Muscle of leg (tissue), 11 donors: Measurements from ENCODE around the gene RAMACL. TPM values are rescaled to one million over a fixed set of nuclear protein-coding genes. Genes with fewer than 3 reads are reported as not detected.

Source experiments
- DNase-seq: peaks from one replicate; pipeline ENCODE4 v3.0.0; 2013
- H3K27ac ChIP-seq: one replicate; pipeline ENCODE4 v1.5.1; 2013; ENCODE audit warnings: mild to moderate bottlenecking, low read length, control low read depth
- H3K27me3 ChIP-seq: one replicate; pipeline ENCODE4 v1.6.1; 2013; ENCODE audit warnings: low read length; ENCODE audit not compliant: control insufficient read depth, insufficient read depth
- H3K36me3 ChIP-seq: one replicate; pipeline ENCODE4 v1.6.1; 2013; ENCODE audit warnings: low read length; ENCODE audit not compliant: control insufficient read depth, insufficient read depth
- H3K4me1 ChIP-seq: one replicate; pipeline ENCODE4 v1.6.1; 2013; ENCODE audit warnings: low read length; ENCODE audit not compliant: control insufficient read depth, insufficient read depth
- H3K4me3 ChIP-seq: one replicate; pipeline ENCODE4 v1.5.1; 2013; ENCODE audit warnings: low read length, control low read depth
- H3K9me3 ChIP-seq: replicated peaks from 2 replicates; pipeline ENCODE4 v1.6.1; 2013; ENCODE audit warnings: low read depth, low read length; ENCODE audit not compliant: control insufficient read depth
- WGBS: methylation state at CpG from one replicate; pipeline ENCODE4 v1.1.5; 2013; ENCODE audit warnings: missing lambda C conversion rate; ENCODE audit not compliant: insufficient coverage; 5-methylcytosine and 5-hydroxymethylcytosine counted together
- polyA plus RNA-seq, 8 donors: library from polyadenylated mRNA; unstranded; fragments of 120-200 nt; gene quantifications; one replicate each; pipeline versions ENCODE4 v1.2.1 to v1.2.3, GENCODE V29; 2013; ENCODE audit warnings: inconsistent platforms in 1 of 8, low replicate concordance in 1 of 8; ENCODE audit not compliant: insufficient read length in 8 of 8, insufficient read depth in 1 of 8
- total RNA-seq: library from RNA; stranded (reverse); fragments of 120-200 nt; gene quantifications from one replicate; pipeline ENCODE4 v1.2.4, GENCODE V29; 2013

RAMACL gene
- total and polyA plus RNA-seq, 9 donors, result 0.11 to 0.71 (median 0.15) TPM; not detected in 3

- Histone ChIP-seq H3K36me3 (no peaks in the 10 kb centered on the region), H3K27ac (peak overlapping the region; percentile 98), H3K27me3 (peaks cover 10% of the 10 kb centered on the region), H3K4me1 (peaks cover 23% of the 10 kb centered on the region), H3K4me3 (peak overlapping the region; percentile 71), H3K9me3 (no peaks in the 10 kb centered on the region)
- under 1% methylated on average over 44 of the region's 61 CpGs for WGBS
- peak; percentile 76 for DNase-seq
Measured at GRCh38 chr6:166627875-166628801, 41.7 kb upstream of the RAMACL start.

DNA sequence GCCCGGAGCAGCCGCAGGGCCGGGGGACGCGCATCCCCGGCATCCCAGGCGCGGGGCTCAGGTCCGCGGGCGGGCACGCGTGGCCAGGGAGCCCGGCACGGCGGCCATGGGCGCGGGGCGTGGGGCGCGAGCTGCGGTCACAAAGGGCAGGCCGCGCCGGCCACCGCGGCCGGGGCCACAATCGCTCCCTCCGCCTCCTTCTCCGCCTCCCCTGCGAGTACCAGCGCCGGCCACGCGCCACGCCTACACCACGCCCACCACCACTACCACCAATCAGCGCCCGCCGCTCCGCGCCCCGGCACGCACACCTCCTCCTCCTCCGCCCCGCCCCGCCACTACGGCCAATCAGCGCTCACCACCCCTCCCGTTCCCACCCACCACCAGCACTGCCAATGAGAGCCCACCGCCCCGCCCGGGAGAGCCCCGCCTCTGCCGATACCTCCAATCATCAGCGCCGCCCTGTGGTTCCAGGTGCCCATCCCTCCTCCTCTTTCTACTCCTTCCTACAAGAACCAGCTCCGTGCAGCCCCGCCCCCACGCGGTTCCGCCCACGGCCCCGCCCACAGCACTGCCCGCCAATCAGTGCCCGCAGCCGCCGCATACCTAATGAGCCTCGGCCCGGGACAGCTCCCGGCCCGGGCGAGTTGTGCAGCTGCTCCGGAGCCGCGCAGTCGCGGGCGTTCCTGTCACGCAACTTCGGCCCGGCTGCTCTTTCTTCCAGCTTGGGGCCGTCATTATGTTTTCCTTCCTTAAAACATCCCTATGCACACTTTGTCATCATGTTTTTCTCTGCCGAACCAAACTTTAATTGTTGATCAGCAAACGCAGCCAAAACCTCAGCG is 40.8 kb upstream of the RAMACL start, which contains the start of gene RPS6KA2:
TSS of gene RPS6KA2 (minus strand) at position 219 of the 842 bp plus-strand sequence. CDS start 232 bp downstream, outside the sequence.
- H3K27ac ChIP-seq, result peak within 1 kb of the TSS; percentile 98
- no peaks in the 10 kb centered on the region for H3K36me3 ChIP-seq
- peak within 1 kb of the TSS; percentile 76 for H3K4me3 ChIP-seq
- WGBS, result under 1% methylated on average over 87 of the region's 87 CpGs
- peaks cover 22% of the 10 kb centered on the region for H3K4me1 ChIP-seq
- H3K9me3 ChIP-seq, result no peaks in the 10 kb centered on the region
- peak; percentile 100 for DNase-seq
- H3K27me3 ChIP-seq, result peaks cover 10% of the 10 kb centered on the region

GRCh38 chr6:166626177-166627032 is 39.9 kb upstream of the RAMACL start:
- whole genome bisulfite sequencing, result 2% methylated on average over 66 of the region's 66 CpGs
- Histone ChIP-seq H3K9me3 (no peaks in the 10 kb centered on the region), H3K27me3 (peaks cover 10% of the 10 kb centered on the region), H3K4me1 (peaks cover 22% of the 10 kb centered on the region), H3K27ac (peak overlapping the region; percentile 26), H3K4me3 (peak overlapping the region; percentile 76), H3K36me3 (no peaks in the 10 kb centered on the region)
- DNase-seq, result peak; percentile 46

- Histone ChIP-seq H3K9me3 (no peaks in the 10 kb centered on the region), H3K4me3 (no peak overlapping the region), H3K4me1 (peaks cover 30% of the 10 kb centered on the region), H3K27ac (no peak overlapping the region), H3K36me3 (no peaks in the 10 kb centered on the region), H3K27me3 (peaks cover 8% of the 10 kb centered on the region)
- WGBS, result 29% methylated on average over 3 of the region's 5 CpGs
- peak; percentile 35 for DNase-seq
Measured at GRCh38 chr6:166625356-166625755, 38.9 kb upstream of the RAMACL start.

DNA sequence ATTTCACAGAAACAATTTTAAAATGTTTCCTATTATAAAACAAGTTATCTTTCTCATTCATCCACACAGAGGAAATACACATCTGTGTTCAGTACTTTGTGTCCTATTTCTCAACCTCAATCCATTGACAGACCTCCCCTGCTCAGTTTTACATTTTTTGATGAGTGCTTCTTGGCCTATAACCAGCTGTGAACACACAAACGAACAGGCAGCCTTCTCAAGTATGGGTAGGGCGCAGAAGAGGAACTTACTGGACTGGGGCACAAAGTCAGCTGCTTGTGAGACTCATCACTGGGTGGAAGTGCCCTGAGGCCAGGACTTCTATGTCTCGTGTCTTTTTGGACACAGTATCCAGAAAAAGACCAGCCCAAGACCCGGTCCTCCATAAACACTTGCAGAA is 37.8 kb upstream of the RAMACL start:
- H3K36me3 ChIP-seq, result no peaks in the 10 kb centered on the region
- no peak for DNase-seq
- no peak overlapping the region for H3K27ac ChIP-seq
- peaks cover 32% of the 10 kb centered on the region for H3K4me1 ChIP-seq
- 60% methylated on average over 1 of the region's 4 CpGs for WGBS
- no peaks in the 10 kb centered on the region for H3K9me3 ChIP-seq
- H3K4me3 ChIP-seq, result no peak overlapping the region
- H3K27me3 ChIP-seq, result peaks cover 8% of the 10 kb centered on the region

- WGBS, result 100% methylated on average over 1 of the region's 5 CpGs
- H3K36me3 ChIP-seq, result peaks cover 6% of the 10 kb centered on the region
- H3K4me1 ChIP-seq, result peaks cover 29% of the 10 kb centered on the region
- H3K27me3 ChIP-seq, result peaks cover 5% of the 10 kb centered on the region
- DNase-seq, result no peak
- no peaks in the 10 kb centered on the region for H3K9me3 ChIP-seq
- no peak overlapping the region for H3K27ac ChIP-seq
- H3K4me3 ChIP-seq, result no peak overlapping the region
Measured at GRCh38 chr6:166623318-166623717, 36.8 kb upstream of the RAMACL start.

DNA sequence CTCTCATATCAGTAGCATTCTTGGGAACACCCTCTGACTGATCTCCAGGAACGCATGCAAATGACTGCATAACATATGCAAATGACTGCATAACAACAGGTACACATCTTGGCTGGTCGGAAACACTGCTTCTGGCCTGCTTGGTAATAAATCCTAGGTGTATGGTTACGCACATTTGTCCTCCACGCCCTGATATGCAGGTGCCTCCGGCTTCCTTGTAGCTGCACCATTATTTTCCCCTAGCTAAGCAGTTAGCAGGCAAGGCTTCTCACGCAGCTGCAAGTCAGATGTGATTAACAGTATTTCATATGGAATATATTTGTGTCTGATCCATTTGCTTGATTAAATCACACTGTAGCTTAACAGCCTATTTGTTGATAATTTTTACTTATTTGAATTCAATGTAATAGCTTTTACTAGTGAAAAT is 34.6 kb upstream of the RAMACL start:
- WGBS, result no CpG with 5 or more reads among the region's 6 CpGs
- Histone ChIP-seq H3K4me3 (no peak overlapping the region), H3K27ac (no peak overlapping the region), H3K9me3 (no peaks in the 10 kb centered on the region), H3K36me3 (peaks cover 14% of the 10 kb centered on the region), H3K27me3 (peaks cover under 1% of the 10 kb centered on the region), H3K4me1 (peaks cover 26% of the 10 kb centered on the region)
- no peak for DNase-seq

- 60% methylated on average over 3 of the region's 8 CpGs for WGBS
- peaks cover 14% of the 10 kb centered on the region for H3K36me3 ChIP-seq
- no peak overlapping the region for H3K4me3 ChIP-seq
- no peaks in the 10 kb centered on the region for H3K9me3 ChIP-seq
- no peaks in the 10 kb centered on the region for H3K27me3 ChIP-seq
- no peak for DNase-seq
- H3K4me1 ChIP-seq, result peaks cover 27% of the 10 kb centered on the region
- H3K27ac ChIP-seq, result peak overlapping the region; percentile 31
Measured at GRCh38 chr6:166620478-166621113, 34.1 kb upstream of the RAMACL start.

GRCh38 chr6:166619912-166620311 is 33.4 kb upstream of the RAMACL start:
- H3K4me1 ChIP-seq, result peaks cover 29% of the 10 kb centered on the region
- peaks cover 14% of the 10 kb centered on the region for H3K36me3 ChIP-seq
- no peaks in the 10 kb centered on the region for H3K27me3 ChIP-seq
- peak; percentile 85 for DNase-seq
- H3K4me3 ChIP-seq, result no peak overlapping the region
- WGBS, result 13% methylated on average over 2 of the region's 3 CpGs
- H3K27ac ChIP-seq, result peak overlapping the region; percentile 31
- no peaks in the 10 kb centered on the region for H3K9me3 ChIP-seq
